GM21723 (cell line): Measurements from ENCODE around the gene KCNK10.

Experiments used
- ATAC-seq: cut with Tn5 transposase; IDR thresholded peaks from one replicate; pipeline ENCODE4 v1.9.1; 2021; ENCODE audit warnings: mild to moderate bottlenecking, moderate library complexity; ENCODE audit not compliant: unreplicated experiment

KCNK10 gene

GRCh38 chr14:88323086-88323522 is at the start of gene KCNK10:
TSS of gene KCNK10 (minus strand) at chr14:88323269. CDS start at chr14:88322798, 471 bp downstream.
- ATAC-seq: peak; percentile 21

- no peak for ATAC-seq
These were observed 46.4 kb upstream of the KCNK10 start for GRCh38 chr14:88369496-88369895.

GRCh38 chr14:88364710-88365413 is 41.8 kb upstream of the KCNK10 start:
- no peak for ATAC-seq

GRCh38 chr14:88363644-88364043 is 40.6 kb upstream of the KCNK10 start:
- ATAC-seq: no peak

- ATAC-seq: no peak
These were observed 36.4 kb upstream of the KCNK10 start for GRCh38 chr14:88359500-88359899.

- ATAC-seq: no peak
These were observed 31.3 kb upstream of the KCNK10 start for GRCh38 chr14:88354358-88354757.

- no peak for ATAC-seq
These were observed 29.6 kb upstream of the KCNK10 start for GRCh38 chr14:88352698-88353097.

GRCh38 chr14:88351966-88352691 is 29.1 kb upstream of the KCNK10 start:
- no peak for ATAC-seq

- ATAC-seq: no peak
These were observed 25.5 kb upstream of the KCNK10 start for GRCh38 chr14:88348546-88348945.

GRCh38 chr14:88346048-88346639 is 23.1 kb upstream of the KCNK10 start:
- no peak for ATAC-seq

- ATAC-seq: no peak
These were observed 19.9 kb upstream of the KCNK10 start for GRCh38 chr14:88342980-88343379.

- ATAC-seq: no peak
These were observed 17.3 kb upstream of the KCNK10 start for GRCh38 chr14:88340357-88340756.

- ATAC-seq: no peak
These were observed 10.0 kb upstream of the KCNK10 start for GRCh38 chr14:88333036-88333435.

GRCh38 chr14:88327497-88327896 is 4.4 kb upstream of the KCNK10 start:
- no peak for ATAC-seq

GRCh38 chr14:88326352-88327103 is 3.5 kb upstream of the KCNK10 start:
- no peak for ATAC-seq

- no peak for ATAC-seq
These were observed 2.8 kb upstream of the KCNK10 start for GRCh38 chr14:88325883-88326282.

- ATAC-seq: no peak
These were observed 1.9 kb upstream of the KCNK10 start for GRCh38 chr14:88324930-88325329.

- ATAC-seq: no peak
These were observed 1.4 kb upstream of the KCNK10 start for GRCh38 chr14:88324491-88324890.

- peak; percentile 97 for ATAC-seq
These were observed 592 bp upstream of the KCNK10 start for GRCh38 chr14:88323523-88324199.

- ATAC-seq: no peak
These were observed 474 bp downstream of the KCNK10 start for GRCh38 chr14:88322504-88323085.
